Hematopoietic multipotent progenitor cell treated with erythropoietin and hydrocortisone succinate and interleukin-3 and kit ligand, for 4 days (in vitro differentiated cells): ENCODE data around the gene ITGB1BP1.

Experiments
- DNase-seq: peaks from one replicate; pipeline ENCODE4 v3.0.0-alpha.2; 2015

ITGB1BP1 gene

DNA sequence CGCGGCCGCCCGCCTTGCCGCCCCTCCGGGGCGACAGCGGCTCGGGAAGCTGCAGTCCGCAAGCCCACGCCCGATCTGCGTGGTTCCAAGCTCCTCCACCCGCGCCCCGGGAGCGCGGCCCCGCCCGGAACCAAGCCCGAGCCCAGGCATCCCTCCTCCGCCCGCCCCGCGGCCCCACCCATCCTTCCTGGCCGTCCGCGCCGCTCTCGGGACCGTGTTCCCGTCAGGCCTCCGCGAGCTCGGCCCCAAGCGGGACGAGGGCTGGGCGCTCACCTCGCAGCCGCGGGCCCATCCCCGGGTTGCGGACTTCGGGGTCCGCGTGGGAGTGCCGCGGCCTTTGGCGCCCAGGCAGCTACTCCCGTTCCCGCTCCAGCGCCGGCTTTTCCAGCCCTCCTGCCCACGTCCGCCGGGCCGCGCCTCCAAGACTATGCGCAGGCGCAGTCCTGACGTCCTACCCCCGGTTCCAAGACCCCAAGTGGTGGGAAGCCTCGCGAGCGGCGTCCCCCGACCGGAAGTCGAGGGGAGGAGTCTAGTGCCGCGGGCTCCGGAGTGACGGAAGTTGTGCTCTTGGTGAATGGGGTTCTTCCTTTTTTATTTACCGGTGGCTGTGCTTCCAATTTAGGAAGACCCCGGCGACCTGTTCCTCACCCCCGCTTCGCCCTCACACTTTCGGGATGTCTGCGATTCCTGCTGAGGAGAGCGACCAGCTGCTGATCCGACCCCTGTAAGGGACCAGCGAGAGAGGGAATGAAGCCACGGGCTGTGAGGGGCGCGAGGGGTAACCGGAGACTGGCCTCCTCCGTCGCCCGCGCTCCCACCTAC lies at the start of gene ITGB1BP1, which contains the start of gene CPSF3:
Gene ITGB1BP1, minus strand, starts transcription at position 429 of the 822 bp plus-strand sequence. CDS start 4,831 bp downstream, outside the sequence.
Gene CPSF3, plus strand, starts transcription at position 555 of the 822 bp plus-strand sequence. Its CDS starts 120 bp downstream, at position 675.
- DNase-seq, result peak; percentile 99

DNA sequence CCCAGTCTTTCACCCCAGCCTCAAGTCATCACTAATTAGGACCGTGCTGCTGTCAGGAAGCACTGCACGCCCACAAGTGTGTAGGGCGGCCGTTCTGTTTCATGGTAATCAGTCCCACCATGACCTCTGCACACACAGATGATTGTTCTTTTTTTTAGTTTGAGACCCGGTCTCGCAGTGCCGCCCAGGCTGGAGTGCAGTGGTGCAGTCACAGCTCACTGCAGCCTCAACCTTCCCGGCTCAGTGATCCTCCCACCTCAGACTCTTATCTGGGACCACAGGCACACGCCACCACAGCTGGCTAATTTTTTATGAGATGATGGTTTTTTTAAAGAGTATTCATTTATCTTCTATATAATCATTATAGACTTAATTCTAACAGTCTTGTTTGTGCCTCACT lies 49.2 kb upstream of the ITGB1BP1 start:
- peak; percentile 74 for DNase-seq

DNA sequence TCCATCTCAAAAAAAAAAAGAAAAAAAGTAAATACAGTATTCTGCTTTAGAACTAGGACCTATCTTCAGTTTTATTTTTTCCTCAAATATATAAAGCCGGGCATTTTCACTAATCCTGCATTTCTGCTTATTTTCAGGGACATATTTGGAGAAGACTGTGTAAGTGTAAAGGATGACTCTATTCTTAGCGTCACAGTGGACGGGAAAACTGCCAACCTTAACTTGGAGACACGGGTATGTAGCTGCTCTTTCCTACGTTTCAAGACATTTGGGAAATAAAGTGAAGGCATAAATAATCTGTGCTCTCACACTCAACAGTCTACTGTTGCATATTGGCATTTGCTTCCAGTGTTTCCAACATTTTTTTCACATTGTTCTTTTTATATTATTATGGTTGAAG lies 47.9 kb upstream of the ITGB1BP1 start:
- DNase-seq, result no peak

GRCh38 chr2:9467687-9468086 lies 44.4 kb upstream of the ITGB1BP1 start:
- no peak for DNase-seq

GRCh38 chr2:9466147-9466683 lies 42.9 kb upstream of the ITGB1BP1 start:
- no peak for DNase-seq

- DNase-seq, result no peak
Measured at GRCh38 chr2:9465170-9465569, 41.8 kb upstream of the ITGB1BP1 start.

DNA sequence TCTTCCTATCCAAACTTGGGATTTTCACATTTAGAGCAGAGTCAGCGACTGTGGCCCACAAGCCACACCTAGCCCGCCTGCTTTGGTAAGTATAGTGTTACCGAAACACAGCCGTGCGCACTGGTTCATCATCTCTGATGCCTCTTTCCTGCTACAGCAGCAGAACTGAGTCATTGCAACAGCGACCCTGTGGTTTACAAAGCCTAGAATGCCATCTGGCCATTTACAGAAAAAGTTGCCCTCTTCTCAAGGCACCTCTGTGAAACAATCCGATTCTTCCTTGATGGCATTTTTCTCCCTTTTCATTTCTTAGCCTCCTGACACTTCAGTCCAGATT lies 40.3 kb upstream of the ITGB1BP1 start:
- DNase-seq, result peak; percentile 57

DNA sequence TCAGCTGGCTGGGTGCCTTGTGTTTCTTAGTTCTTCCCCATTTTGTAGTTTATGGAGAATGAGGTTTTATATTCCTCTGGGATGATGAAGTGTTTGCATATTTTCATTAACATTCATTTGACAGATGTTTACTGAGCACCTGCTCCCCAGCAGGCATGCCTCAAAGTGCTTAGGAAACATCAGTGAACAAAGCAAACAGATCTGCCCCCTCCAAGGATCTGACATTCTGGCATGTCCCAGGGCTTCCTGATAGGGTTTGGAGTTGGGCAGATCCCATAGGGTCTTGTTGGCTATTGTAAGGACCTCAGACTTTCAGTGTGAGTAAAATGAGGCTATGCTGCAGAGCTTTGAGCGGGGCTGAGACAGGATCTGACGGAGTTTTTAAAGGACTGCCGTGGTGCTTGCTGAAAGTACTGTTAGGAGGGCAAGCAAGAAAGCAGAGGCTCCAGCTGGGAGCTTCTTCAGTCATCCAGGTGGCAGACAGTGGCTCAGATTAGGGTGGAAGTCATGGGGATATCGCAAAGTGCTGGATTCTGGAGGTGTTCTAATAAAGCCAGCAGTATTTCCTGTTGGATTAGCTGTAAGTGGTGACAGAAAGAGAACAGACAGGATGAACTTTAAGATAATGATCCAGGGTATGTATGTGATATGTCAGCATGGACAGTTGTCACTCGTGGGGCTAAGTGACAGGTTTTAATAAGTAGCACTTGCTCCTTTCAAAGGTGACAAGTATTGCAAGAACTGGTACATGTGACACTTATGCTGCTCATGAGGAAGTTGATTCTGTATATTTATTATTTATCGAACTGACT lies 39.8 kb upstream of the ITGB1BP1 start:
- DNase-seq, result no peak

- no peak for DNase-seq
Measured at GRCh38 chr2:9462313-9462712, 39.0 kb upstream of the ITGB1BP1 start.

GRCh38 chr2:9461079-9461478 lies 37.8 kb upstream of the ITGB1BP1 start:
- DNase-seq, result no peak

GRCh38 chr2:9460441-9461017 lies 37.2 kb upstream of the ITGB1BP1 start:
- no peak for DNase-seq

DNA sequence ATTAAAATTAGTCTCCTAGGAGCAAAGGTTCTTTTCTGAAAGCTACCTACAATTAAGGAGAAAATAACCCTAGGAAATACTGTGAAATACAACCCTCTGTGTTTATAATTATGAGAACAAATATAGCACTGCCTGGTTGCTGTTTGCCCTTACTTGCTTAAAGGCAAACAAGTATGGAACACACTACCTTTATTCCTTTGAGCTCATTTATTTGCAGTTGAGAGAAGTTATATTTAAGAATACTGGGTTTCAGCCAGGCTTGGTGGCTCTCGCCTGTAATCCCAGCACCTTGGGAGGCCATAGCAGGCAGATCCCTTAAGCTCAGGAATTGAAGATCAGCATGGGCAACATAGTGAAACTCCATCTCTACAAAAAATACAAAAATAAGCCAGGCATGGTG lies 27.9 kb upstream of the ITGB1BP1 start:
- no peak for DNase-seq

GRCh38 chr2:9445089-9445488 lies 21.8 kb upstream of the ITGB1BP1 start:
- DNase-seq, result no peak

DNA sequence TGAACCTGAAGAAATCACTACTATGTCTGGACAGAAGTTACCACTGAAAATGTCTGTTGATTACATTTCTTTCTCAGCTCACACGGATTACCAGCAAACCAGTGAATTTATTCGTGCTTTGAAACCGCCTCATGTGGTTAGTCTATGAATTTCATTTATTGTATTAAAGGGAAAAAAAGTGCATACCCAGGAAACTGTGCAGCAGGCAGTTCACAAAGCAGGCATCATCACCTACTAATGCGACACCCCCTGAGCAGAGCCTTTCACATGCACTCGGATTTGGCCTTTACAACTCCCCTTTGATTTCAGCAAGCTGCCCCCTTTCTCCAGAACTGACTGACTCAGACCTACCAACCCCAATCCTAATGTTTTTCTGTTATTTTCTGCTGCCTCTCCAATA lies 20.2 kb upstream of the ITGB1BP1 start:
- no peak for DNase-seq

DNA sequence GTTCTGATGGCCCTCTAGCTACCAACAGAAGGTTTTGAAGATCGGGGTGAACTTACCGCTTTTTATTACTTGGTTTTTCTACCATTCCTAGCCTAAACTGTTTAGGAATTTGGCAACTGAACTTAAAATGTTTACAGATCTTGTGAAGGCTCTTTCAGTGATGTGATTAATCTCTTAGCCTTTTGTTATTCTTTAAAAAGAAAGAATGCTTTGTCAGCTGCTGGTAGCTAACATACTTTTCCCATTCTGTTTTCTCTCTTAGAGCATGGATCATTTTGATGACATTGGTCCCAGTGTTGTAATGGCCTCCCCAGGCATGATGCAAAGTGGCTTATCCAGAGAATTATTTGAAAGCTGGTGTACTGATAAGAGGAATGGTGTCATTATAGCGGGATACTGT lies 18.2 kb upstream of the ITGB1BP1 start:
- DNase-seq, result no peak

DNA sequence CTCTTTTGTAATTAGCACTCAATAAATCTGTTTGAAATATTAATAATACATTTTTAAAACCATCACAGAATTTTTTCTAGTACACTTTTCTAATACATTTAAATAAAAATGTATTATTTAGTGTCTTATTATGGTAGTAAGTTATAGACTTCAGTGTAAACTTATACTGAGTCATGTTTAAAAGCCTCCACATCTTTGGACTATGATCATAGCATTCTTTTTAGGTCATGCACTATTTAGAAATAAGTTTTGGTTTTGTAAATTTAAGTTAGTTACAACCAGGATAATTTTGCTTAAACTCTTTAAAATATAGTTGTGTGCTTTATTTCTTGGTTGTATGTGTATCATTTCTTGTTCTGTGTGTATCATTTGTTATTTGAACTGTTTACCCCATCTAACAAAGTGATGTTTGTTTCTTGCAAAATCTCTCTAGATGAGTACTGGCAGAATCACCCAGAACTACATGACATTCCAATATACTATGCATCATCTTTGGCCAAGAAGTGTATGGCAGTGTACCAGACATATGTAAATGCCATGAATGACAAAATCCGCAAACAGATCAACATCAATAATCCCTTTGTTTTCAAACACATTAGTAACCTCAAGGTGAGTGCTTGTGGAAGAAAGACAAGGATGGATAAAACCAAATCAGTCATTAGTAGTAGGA lies 16.9 kb upstream of the ITGB1BP1 start:
- DNase-seq, result no peak

DNA sequence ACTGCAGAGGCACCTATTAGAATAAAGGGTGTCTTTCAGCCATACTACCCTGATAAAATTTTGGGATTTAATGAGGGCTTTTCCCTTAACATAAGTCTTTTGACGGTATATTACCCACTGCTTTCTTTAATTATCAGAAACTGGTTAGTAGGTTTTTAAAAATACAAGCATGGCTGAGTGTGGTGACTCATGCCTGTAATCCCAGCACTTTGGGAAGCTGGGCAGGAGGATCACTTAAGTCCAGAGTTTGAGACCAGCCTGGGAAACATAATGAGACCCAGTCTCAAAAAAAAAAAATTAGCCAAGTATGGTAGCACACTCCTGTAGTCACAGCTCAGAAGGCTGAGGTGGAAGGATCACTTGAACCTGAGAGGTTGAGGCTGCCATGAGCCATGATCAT lies 16.2 kb upstream of the ITGB1BP1 start:
- no peak for DNase-seq

DNA sequence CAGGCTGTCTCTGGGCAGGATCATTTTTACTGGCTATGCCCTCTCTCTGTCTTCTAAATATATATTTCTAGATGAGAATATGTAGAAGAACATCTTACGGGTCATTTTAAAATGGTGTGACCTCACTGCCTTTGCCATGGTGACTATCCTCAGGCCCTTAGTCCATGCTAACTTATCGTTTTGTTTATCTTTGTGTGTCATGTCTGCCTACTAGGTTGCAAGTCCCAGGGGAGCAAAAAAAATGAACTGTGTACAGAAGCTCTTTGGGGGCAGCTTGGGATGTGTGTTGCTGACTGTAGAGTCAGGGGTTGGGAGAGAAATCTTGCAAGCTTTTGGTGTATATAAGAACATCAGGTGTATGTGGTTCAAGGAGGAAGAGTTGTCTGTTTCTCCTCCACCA lies 11.2 kb upstream of the ITGB1BP1 start:
- DNase-seq, result no peak

DNA sequence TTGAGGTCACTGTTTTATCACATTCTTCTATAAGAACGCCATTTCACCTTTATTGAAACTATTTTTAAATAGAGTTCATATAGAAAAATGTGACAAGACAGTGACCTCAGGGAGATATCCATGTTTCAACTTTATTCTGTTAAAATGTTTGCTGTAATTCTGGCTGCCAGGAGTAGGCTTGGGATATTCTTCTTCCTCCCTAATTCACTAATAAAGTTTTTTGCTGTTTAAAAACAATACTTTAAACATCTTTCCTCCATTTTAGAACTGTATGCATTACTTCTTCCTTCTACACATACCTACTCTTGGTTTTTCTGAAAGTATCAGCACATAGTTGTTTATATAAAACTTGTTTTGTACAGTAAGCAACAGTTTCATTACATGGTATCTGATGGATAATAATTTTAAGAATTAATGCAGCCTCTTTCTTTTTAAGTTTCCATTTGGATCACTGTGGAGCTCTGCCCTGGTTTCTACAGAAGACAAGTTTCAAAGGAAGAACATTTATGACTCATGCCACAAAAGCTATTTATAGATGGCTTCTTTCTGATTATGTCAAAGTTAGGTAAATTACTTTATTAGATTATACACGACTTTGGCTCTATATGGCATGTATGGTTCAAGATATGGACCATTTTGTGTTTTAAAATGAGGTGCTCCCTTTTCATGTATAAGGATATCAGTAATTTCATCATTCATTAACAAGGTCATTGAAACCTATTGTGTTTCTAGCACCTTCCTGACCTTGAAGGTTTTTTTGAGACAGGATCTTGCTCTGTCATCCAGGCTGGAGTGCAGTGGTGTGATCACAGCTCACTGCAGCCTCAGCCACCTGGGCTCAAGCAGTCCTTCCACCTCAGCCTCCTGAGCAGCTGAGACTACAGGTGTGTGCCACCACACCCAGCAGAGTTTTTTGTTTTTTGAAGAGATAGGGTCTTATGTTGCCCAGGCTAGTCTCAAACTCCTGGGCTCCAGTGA lies 7.3 kb upstream of the ITGB1BP1 start:
- no peak for DNase-seq

DNA sequence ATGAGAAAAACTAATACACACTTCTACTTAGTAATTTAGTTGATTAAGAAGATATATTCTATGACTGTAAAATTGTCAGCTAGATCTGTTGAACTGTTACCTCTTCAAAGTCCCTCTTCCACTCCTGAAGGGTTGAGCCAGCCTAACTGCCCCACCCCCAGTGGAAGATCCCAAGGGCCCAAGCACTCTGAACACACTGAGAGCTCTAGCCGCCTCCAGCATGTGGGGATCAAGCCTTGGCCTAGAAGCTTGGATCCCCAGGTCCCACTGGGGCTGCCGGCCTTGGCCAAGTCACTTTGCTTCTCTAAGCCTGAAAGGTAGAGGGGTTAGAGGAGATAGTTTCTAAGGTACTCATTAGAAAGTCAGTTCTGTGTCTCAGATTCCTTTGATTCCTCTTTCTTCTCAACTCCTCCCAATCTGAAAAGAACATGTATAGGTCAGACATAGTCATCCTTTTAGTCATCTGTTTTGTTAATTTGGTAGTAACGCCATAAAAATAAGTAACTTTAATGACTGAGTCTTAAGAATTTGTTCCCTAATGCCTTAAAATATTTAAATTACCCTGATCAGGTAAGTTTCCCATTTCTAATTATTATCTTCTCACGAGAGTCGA lies 5.7 kb upstream of the ITGB1BP1 start:
- no peak for DNase-seq
